Measurements from ENCODE around the gene HECTD1. TPM values are rescaled to one million over a fixed set of nuclear protein-coding genes. Genes with fewer than 3 reads are reported as not detected.

Gene HECTD1
- polyA plus RNA-seq, 2 of the 4 experiments (the other 2 are of a cell fraction) = 60.7 to 149 TPM

- DNase-seq (ENCODE audit: low read depth in 1 of 2, low spot score in 1 of 2) (no peak), ATAC-seq (peak; percentile 49 to 74; a peak in 5 of 6 replicates), FAIRE-seq (no peak)
- WGBS (ENCODE audit: missing lambda C conversion rate) = 76% methylated on average over 3 of the region's 3 CpGs
- TF ChIP-seq JUNB (IDR thresholded peaks at IDR 0.05) (no peak), REST (IDR thresholded peaks at IDR 0.05) (no peak), JUN (IDR thresholded peaks at IDR 0.05) (no peak), MYC (IDR thresholded peaks at IDR 0.05; ENCODE audit: borderline replicate concordance, low read length) (no peak), ZFP36 (IDR thresholded peaks at IDR 0.05; ENCODE audit: borderline replicate concordance, partially characterized antibody) (no peak), KDM5A (IDR thresholded peaks at IDR 0.05) (no peak), USF2 (IDR thresholded peaks at IDR 0.05) (no peak), EP300 (IDR thresholded peaks at IDR 0.05) (no peak), MAX (IDR thresholded peaks at IDR 0.05) (no peak), HOXB13 (CRISPR knock-in tag; IDR thresholded peaks at IDR 0.05; ENCODE audit: low read depth) (no peak), TFCP2L1 (CRISPR knock-in tag; IDR thresholded peaks at IDR 0.05) (no peak), GATA3 (IDR thresholded peaks at IDR 0.05; ENCODE audit: borderline replicate concordance) (no peak), RAD21 (conservative IDR thresholded peaks at IDR 0.05 in 1 of 2, IDR thresholded peaks at IDR 0.05 in 1 of 2) (no peak), FOSB (CRISPR knock-in tag; IDR thresholded peaks at IDR 0.05) (no peak), FOXS1 (CRISPR knock-in tag; IDR thresholded peaks at IDR 0.05) (no peak), ZNF302 (CRISPR knock-in tag; IDR thresholded peaks at IDR 0.05) (no peak), ZSCAN20 (CRISPR knock-in tag; IDR thresholded peaks at IDR 0.05) (no peak)
- TF ChIP-seq, protein P1, sequence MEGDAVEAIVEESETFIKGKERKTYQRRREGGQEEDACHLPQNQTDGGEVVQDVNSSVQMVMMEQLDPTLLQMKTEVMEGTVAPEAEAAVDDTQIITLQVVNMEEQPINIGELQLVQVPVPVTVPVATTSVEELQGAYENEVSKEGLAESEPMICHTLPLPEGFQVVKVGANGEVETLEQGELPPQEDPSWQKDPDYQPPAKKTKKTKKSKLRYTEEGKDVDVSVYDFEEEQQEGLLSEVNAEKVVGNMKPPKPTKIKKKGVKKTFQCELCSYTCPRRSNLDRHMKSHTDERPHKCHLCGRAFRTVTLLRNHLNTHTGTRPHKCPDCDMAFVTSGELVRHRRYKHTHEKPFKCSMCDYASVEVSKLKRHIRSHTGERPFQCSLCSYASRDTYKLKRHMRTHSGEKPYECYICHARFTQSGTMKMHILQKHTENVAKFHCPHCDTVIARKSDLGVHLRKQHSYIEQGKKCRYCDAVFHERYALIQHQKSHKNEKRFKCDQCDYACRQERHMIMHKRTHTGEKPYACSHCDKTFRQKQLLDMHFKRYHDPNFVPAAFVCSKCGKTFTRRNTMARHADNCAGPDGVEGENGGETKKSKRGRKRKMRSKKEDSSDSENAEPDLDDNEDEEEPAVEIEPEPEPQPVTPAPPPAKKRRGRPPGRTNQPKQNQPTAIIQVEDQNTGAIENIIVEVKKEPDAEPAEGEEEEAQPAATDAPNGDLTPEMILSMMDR (IDR thresholded peaks at IDR 0.05) = no peak
- Histone ChIP-seq H3K4me3 (no peak overlapping the region), H3K27ac (peak overlapping the region; percentile 80 to 90), H3K4me1 (peaks cover 45% of the 10 kb centered on the region), H3K9me3 (no peaks in the 10 kb centered on the region), H3K4me2 (peak overlapping the region; percentile 77)
- ChIA-PET CTCF (interaction anchor here (1.4 to 2.1 kb wide), 3 partner anchors 11 to 41 kb away, joined by 3 to 5 read pairs (median 3); partner anchors contain the start of gene HECTD1), POLR2A (interaction anchor here (1.0 to 3.9 kb wide), 2 partner anchors 42 to 140 kb away, joined by 6 to 15 read pairs; partner anchors contain the start of genes HECTD1 and STRN3)
These were observed 41.4 kb downstream of the HECTD1 start for GRCh38 chr14:31166271-31166561.

GRCh38 chr14:31164115-31164514 is 43.5 kb downstream of the HECTD1 start:
- DNase-seq (ENCODE audit: low read depth in 1 of 2, low spot score in 1 of 2) (no peak), FAIRE-seq (no peak), ATAC-seq (peak in 1 of 2 experiments; percentile 48; a peak in 2 of 6 replicates)
- WGBS (ENCODE audit: missing lambda C conversion rate) = 27% methylated on average over 4 of the region's 4 CpGs
- H3K4me1 ChIP-seq = peaks cover 56% of the 10 kb centered on the region
- peak overlapping the region; percentile 80 to 90 for H3K27ac ChIP-seq
- POLR2A ChIA-PET = interaction anchor here (3.9 kb wide), 1 partner anchor 44 kb away, joined by 15 read pairs; the partner anchor contains the start of gene HECTD1
- H3K9me3 ChIP-seq = no peaks in the 10 kb centered on the region
- peak overlapping the region; percentile 16; the same call in 1 of the 3 replicates for H3K4me3 ChIP-seq
- CTCF ChIA-PET = interaction anchor here (0.6 to 1.6 kb wide), 3 partner anchors 10 to 234 kb away, joined by 3 to 4 read pairs (median 3); no protein-coding TSS in a partner anchor
- H3K4me2 ChIP-seq = peak overlapping the region; percentile 77
- TF ChIP-seq JUNB (IDR thresholded peaks at IDR 0.05) (peak; percentile 28; the same call in 1 of the 2 replicates), TP53 (CRISPR knock-in tag; IDR thresholded peaks at IDR 0.05) (no peak), JUN (IDR thresholded peaks at IDR 0.05) (peak in 1 of 2 experiments; percentile 36; a peak in 1 of 5 replicates), ZC3H11A (IDR thresholded peaks at IDR 0.05) (no peak), HOXB5 (CRISPR knock-in tag; IDR thresholded peaks at IDR 0.05) (no peak), KDM1A (IDR thresholded peaks at IDR 0.05; ENCODE audit: low read depth) (no peak), GATA3 (IDR thresholded peaks at IDR 0.05; ENCODE audit: borderline replicate concordance) (peak; percentile 34; the same call in 1 of the 2 replicates), ZFP36 (IDR thresholded peaks at IDR 0.05; ENCODE audit: borderline replicate concordance, partially characterized antibody) (no peak), ZNF302 (CRISPR knock-in tag; IDR thresholded peaks at IDR 0.05) (no peak), RFX5 (IDR thresholded peaks at IDR 0.05) (no peak), CBX2 (IDR thresholded peaks at IDR 0.05; ENCODE audit: borderline replicate concordance, low read depth) (no peak)
- TF ChIP-seq, protein P1 (IDR thresholded peaks at IDR 0.05) = no peak
- TF ChIP-seq, protein P2, sequence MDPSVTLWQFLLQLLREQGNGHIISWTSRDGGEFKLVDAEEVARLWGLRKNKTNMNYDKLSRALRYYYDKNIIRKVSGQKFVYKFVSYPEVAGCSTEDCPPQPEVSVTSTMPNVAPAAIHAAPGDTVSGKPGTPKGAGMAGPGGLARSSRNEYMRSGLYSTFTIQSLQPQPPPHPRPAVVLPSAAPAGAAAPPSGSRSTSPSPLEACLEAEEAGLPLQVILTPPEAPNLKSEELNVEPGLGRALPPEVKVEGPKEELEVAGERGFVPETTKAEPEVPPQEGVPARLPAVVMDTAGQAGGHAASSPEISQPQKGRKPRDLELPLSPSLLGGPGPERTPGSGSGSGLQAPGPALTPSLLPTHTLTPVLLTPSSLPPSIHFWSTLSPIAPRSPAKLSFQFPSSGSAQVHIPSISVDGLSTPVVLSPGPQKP (IDR thresholded peaks at IDR 0.05; ENCODE audit: low read depth, low read length) = no peak
- TF ChIP-seq, protein P3, sequence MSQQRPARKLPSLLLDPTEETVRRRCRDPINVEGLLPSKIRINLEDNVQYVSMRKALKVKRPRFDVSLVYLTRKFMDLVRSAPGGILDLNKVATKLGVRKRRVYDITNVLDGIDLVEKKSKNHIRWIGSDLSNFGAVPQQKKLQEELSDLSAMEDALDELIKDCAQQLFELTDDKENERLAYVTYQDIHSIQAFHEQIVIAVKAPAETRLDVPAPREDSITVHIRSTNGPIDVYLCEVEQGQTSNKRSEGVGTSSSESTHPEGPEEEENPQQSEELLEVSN (IDR thresholded peaks at IDR 0.05; ENCODE audit: borderline replicate concordance, low read depth) = no peak
